Astrocyte (in vitro differentiated cells and primary cell): ENCODE measurements around the gene ARMH4.

Experiments used
- EZH2 ChIP-seq: IDR thresholded peaks from 2 replicates; pipeline ENCODE4 v1.6.1; 2012; ENCODE audit warnings: mild to moderate bottlenecking, low read length, inconsistent platforms; ENCODE audit not compliant: insufficient read depth
- TF ChIP-seq, protein P1 (sequence below): IDR thresholded peaks from 2 replicates; pipeline ENCODE4 v1.5.1; 2011; ENCODE audit warnings: low read depth, mild to moderate bottlenecking, inconsistent platforms, low read length, moderate library complexity; ENCODE audit not compliant: insufficient read depth

DNA sequence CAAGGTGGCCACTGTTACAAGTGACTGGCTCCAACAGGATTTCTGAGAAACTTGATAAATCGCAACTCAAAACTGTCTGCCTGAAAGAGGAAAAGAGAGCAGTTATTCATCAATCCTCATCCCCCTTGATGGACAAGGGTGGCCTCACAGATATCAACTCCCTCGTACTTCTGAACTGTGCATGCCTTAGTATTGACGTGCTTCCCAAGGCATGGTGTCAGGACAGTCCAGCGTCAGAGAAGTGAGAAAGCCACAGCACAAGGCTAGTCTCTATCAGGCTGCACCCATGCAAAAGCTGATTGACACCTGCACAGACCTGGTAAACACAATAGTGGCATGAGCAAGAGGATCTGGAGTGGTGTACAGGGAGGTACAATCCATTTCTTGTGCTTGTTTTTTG, 160.7 kb downstream of the ARMH4 start:
- TF ChIP-seq, protein P1, sequence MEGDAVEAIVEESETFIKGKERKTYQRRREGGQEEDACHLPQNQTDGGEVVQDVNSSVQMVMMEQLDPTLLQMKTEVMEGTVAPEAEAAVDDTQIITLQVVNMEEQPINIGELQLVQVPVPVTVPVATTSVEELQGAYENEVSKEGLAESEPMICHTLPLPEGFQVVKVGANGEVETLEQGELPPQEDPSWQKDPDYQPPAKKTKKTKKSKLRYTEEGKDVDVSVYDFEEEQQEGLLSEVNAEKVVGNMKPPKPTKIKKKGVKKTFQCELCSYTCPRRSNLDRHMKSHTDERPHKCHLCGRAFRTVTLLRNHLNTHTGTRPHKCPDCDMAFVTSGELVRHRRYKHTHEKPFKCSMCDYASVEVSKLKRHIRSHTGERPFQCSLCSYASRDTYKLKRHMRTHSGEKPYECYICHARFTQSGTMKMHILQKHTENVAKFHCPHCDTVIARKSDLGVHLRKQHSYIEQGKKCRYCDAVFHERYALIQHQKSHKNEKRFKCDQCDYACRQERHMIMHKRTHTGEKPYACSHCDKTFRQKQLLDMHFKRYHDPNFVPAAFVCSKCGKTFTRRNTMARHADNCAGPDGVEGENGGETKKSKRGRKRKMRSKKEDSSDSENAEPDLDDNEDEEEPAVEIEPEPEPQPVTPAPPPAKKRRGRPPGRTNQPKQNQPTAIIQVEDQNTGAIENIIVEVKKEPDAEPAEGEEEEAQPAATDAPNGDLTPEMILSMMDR: no peak
- TF ChIP-seq EZH2: no peak
